ENCODE data around the gene TCP1.

DNA sequence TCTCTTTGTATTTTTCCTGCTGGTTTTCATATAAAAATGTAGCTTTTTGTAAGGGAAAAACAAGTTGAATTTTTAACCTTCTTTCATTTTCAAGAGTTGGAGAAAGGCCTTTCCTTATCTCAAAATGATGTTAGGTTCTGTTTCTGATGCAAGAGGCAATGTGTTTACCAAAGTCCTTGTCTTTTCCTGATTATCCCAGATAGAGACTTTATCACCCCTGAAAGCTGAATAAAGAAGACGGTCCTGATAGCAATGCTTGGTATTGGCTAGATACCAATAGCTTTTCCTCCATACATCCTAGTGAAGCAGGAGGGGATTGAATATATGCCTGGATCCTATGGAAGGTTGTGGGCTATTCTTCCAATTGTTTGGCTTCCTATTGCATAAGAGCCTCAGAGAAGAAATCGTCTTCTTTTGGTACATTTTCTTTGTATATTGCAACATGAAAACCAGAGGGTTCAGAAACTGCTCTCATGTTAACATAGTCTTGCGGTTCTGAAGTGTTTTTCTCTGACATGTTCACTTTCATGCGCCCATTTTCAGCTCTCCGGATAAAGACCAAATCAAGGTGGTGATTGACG, 16.1 kb upstream of the TCP1 start:
- TF ChIP-seq, protein P1, sequence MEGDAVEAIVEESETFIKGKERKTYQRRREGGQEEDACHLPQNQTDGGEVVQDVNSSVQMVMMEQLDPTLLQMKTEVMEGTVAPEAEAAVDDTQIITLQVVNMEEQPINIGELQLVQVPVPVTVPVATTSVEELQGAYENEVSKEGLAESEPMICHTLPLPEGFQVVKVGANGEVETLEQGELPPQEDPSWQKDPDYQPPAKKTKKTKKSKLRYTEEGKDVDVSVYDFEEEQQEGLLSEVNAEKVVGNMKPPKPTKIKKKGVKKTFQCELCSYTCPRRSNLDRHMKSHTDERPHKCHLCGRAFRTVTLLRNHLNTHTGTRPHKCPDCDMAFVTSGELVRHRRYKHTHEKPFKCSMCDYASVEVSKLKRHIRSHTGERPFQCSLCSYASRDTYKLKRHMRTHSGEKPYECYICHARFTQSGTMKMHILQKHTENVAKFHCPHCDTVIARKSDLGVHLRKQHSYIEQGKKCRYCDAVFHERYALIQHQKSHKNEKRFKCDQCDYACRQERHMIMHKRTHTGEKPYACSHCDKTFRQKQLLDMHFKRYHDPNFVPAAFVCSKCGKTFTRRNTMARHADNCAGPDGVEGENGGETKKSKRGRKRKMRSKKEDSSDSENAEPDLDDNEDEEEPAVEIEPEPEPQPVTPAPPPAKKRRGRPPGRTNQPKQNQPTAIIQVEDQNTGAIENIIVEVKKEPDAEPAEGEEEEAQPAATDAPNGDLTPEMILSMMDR (IDR thresholded peaks at IDR 0.05), result no peak
- TF ChIP-seq POLR2A (IDR thresholded peaks at IDR 0.05), result no peak
